ENCODE measurements around the gene HRCT1.

DNA sequence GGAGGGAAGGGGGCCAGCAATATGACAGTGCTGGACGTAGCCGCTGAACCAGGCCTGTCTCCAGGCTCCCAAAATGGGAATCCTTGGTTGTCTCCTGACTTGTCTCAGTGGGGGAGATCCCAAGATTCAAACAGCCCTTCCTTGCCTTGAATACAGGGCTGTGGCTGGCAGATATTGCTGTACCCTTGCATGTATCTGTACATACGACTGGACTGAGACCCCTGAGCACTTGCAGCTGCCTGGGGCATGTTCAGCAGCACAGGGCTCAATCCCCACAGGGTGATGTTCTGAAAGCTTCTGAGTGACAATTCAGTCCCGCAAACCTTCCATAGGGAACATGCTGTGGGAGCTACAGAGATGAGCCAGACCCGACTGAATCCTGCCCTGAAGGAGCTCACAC is 49.1 kb upstream of the HRCT1 start:
- TF ChIP-seq POLR2A (IDR thresholded peaks at IDR 0.05; ENCODE audit: low read length) = no peak
- TF ChIP-seq GATA1 (IDR thresholded peaks at IDR 0.05; ENCODE audit: low read depth, low read length) = no peak

Measured in erythroblast (primary cell).